ENCODE results near the gene ADCY5.

ADCY5 gene

DNA sequence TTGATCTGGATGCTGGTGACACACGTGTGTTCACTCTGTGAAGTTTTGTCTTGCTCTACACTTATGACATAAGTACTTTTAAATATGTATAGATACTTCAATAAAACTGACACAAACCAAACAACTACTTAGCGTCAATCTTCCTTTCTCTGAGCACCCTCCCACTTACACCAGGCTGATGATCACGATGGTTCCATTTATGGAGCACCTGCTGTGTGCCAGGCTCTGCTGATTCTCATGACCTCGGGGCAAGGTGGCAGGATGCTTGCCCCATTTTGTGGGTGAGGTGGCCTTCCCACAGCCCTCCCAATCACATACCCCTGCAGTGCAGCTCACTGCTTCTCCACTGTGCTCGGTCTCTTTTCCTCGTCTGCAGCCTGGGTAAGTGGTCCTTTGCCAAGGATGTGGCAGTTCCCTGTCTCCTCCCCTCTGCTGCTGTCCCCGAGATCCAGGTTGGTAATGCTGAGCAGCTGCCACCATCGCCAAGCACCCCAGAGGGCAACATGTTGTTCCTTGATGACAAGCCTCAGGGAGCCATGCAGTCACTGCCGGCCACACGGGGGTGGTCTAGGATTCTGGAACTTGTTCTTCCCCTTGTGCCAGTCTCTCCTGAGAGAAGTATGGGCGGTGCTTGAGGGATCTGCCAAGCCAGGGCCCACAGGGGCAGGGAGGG, 20.6 kb upstream of the ADCY5 start:
- no peak overlapping the region for H3K9ac ChIP-seq (ENCODE audit: low read length)
- H3K4me1 ChIP-seq (ENCODE audit: control insufficient read depth, low read depth, low read length) = no peaks in the 10 kb centered on the region
- no peak overlapping the region for H3K18ac ChIP-seq (ENCODE audit: low read length)
- no peaks in the 10 kb centered on the region for H3K79me2 ChIP-seq (ENCODE audit: control insufficient read depth, insufficient read depth, low read length)
- H3K79me1 ChIP-seq (ENCODE audit: low read length) = no peaks in the 10 kb centered on the region
- H2BK15ac ChIP-seq (replicated peaks; ENCODE audit: low read depth) = no peak overlapping the region
- H3K27me3 ChIP-seq (ENCODE audit: insufficient read depth, low read length, poor library complexity) = no peaks in the 10 kb centered on the region
- no peak overlapping the region for H4K8ac ChIP-seq (ENCODE audit: low read depth, low read length)
- no peak overlapping the region for H3K27ac ChIP-seq (ENCODE audit: low read depth, low read length)
- H2BK5ac ChIP-seq (ENCODE audit: low read length) = no peak overlapping the region
- no peaks in the 10 kb centered on the region for H3K36me3 ChIP-seq (ENCODE audit: control insufficient read depth, insufficient read depth, low read length)
- no peak overlapping the region for H3K56ac ChIP-seq (ENCODE audit: low read length)
- H3K4ac ChIP-seq (ENCODE audit: low read depth, low read length) = no peak overlapping the region
- no peak overlapping the region for H4K5ac ChIP-seq (ENCODE audit: low read length)
- WGBS (ENCODE audit: extremely low coverage, insufficient coverage, low lambda C conversion rate) = no CpG with 5 or more reads among the region's 11 CpGs
- no peak overlapping the region for H3K4me2 ChIP-seq (ENCODE audit: low read length)
- no peak overlapping the region for H3K23ac ChIP-seq (ENCODE audit: low read length)
- H2AK5ac ChIP-seq (ENCODE audit: low read length) = no peak overlapping the region
- DNase-seq = no peak
- H2BK120ac ChIP-seq (ENCODE audit: low read depth, low read length) = no peak overlapping the region
- no peak overlapping the region for H3K4me3 ChIP-seq (ENCODE audit: low read length)

DNA sequence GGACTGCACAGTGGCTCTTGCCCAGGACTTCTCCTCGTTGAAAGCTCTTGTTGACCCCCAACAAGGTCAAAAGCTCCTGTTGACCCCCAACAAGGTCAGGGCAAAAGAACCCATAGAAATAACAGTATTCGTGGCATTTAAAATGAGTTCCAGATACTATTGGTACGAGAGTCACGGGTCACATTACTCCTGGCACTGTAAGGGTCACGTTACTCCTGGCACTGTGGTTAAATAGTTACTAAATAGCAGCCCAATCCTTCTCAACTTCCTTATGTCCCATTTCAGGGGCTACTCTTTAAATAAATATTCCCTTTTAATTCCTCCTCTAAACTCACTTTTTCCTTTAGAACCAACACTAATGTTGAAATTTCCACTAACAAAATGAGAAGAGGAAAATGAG, 18.2 kb upstream of the ADCY5 start:
- H3K27me3 ChIP-seq (ENCODE audit: insufficient read depth, low read length, poor library complexity) = no peaks in the 10 kb centered on the region
- H3K79me2 ChIP-seq (ENCODE audit: control insufficient read depth, insufficient read depth, low read length) = no peaks in the 10 kb centered on the region

DNA sequence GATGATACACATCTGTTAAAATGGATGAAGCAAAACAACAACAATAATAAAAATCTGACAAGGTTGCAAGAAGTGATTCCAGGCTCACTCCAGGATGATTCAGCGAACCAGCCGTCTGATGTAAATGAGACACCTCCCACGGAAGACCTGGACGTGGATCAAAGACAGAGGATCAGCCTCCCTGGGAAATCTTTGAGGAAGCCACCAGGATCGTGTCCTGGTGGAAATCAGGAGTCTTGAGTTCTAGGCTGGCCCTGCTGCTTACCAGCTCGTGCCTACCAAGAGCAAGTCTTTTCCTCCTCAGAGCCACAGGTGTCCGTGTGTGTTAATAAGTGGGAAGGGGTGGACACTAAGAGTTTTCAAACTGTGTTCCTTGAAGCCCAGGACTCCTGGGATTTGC, 15.3 kb upstream of the ADCY5 start:
- DNase-seq = no peak
- Histone ChIP-seq H3K4me1 (ENCODE audit: control insufficient read depth, low read depth, low read length) (no peaks in the 10 kb centered on the region), H2AK5ac (ENCODE audit: low read length) (no peak overlapping the region), H3K36me3 (ENCODE audit: control insufficient read depth, insufficient read depth, low read length) (no peaks in the 10 kb centered on the region), H3K27ac (ENCODE audit: low read depth, low read length) (no peak overlapping the region), H3K18ac (ENCODE audit: low read length) (no peak overlapping the region), H2BK5ac (ENCODE audit: low read length) (no peak overlapping the region), H2BK120ac (ENCODE audit: low read depth, low read length) (no peak overlapping the region), H4K8ac (ENCODE audit: low read depth, low read length) (no peak overlapping the region), H3K56ac (ENCODE audit: low read length) (no peak overlapping the region), H3K9ac (ENCODE audit: low read length) (no peak overlapping the region), H3K4me3 (ENCODE audit: low read length) (no peak overlapping the region), H3K23ac (ENCODE audit: low read length) (no peak overlapping the region), H3K27me3 (ENCODE audit: insufficient read depth, low read length, poor library complexity) (no peaks in the 10 kb centered on the region), H3K79me1 (ENCODE audit: low read length) (no peaks in the 10 kb centered on the region), H2BK15ac (replicated peaks; ENCODE audit: low read depth) (no peak overlapping the region), H3K4me2 (ENCODE audit: low read length) (no peak overlapping the region), H3K4ac (ENCODE audit: low read depth, low read length) (no peak overlapping the region), H4K5ac (ENCODE audit: low read length) (no peak overlapping the region), H3K79me2 (ENCODE audit: control insufficient read depth, insufficient read depth, low read length) (no peaks in the 10 kb centered on the region)
- WGBS (ENCODE audit: extremely low coverage, insufficient coverage, low lambda C conversion rate) = no CpG with 5 or more reads among the region's 7 CpGs

More for the DNA sequence above, 18.2 kb upstream of the ADCY5 start:
- H2BK5ac ChIP-seq (ENCODE audit: low read length) = no peak overlapping the region
- no peak overlapping the region for H3K9ac ChIP-seq (ENCODE audit: low read length)
- H2BK120ac ChIP-seq (ENCODE audit: low read depth, low read length) = no peak overlapping the region
- no peaks in the 10 kb centered on the region for H3K79me1 ChIP-seq (ENCODE audit: low read length)
- H3K4ac ChIP-seq (ENCODE audit: low read depth, low read length) = no peak overlapping the region
- no peak overlapping the region for H3K4me2 ChIP-seq (ENCODE audit: low read length)
- H4K8ac ChIP-seq (ENCODE audit: low read depth, low read length) = no peak overlapping the region
- H3K27ac ChIP-seq (ENCODE audit: low read depth, low read length) = no peak overlapping the region
- no peaks in the 10 kb centered on the region for H3K4me1 ChIP-seq (ENCODE audit: control insufficient read depth, low read depth, low read length)
- H3K18ac ChIP-seq (ENCODE audit: low read length) = no peak overlapping the region
- no peak overlapping the region for H3K4me3 ChIP-seq (ENCODE audit: low read length)
- H2BK15ac ChIP-seq (replicated peaks; ENCODE audit: low read depth) = no peak overlapping the region
- no peak overlapping the region for H2AK5ac ChIP-seq (ENCODE audit: low read length)
- no peaks in the 10 kb centered on the region for H3K36me3 ChIP-seq (ENCODE audit: control insufficient read depth, insufficient read depth, low read length)
- no CpG with 5 or more reads among the region's 5 CpGs for WGBS (ENCODE audit: extremely low coverage, insufficient coverage, low lambda C conversion rate)
- no peak overlapping the region for H3K23ac ChIP-seq (ENCODE audit: low read length)
- H4K5ac ChIP-seq (ENCODE audit: low read length) = no peak overlapping the region
- no peak overlapping the region for H3K56ac ChIP-seq (ENCODE audit: low read length)
- DNase-seq = no peak

DNA sequence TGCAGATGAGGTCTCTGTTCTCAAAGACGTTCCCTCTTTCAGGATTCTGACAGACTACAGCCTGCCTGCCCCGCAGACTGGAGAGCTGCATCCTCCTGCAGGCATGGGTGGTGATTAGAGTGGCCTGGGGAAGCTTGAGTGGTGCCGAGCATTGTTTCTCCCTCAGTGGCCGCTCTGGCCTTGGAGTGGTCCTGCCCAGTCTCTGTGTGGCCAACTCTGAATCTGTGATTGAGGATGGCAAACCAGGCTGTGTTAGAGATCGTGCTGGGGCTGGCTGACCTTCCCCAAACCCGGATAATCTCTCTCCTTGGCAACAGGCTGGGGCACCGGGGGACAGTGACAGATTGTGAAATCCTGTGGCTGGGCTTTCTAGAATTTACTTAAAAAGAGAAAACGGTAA, 11.0 kb upstream of the ADCY5 start:
- WGBS (ENCODE audit: extremely low coverage, insufficient coverage, low lambda C conversion rate) = no CpG with 5 or more reads among the region's 8 CpGs
- Histone ChIP-seq H4K8ac (ENCODE audit: low read depth, low read length) (no peak overlapping the region), H2BK120ac (ENCODE audit: low read depth, low read length) (no peak overlapping the region), H3K27me3 (ENCODE audit: insufficient read depth, low read length, poor library complexity) (no peaks in the 10 kb centered on the region), H2AK5ac (ENCODE audit: low read length) (no peak overlapping the region), H3K4me1 (ENCODE audit: control insufficient read depth, low read depth, low read length) (no peaks in the 10 kb centered on the region), H4K5ac (ENCODE audit: low read length) (no peak overlapping the region), H3K27ac (ENCODE audit: low read depth, low read length) (no peak overlapping the region), H3K56ac (ENCODE audit: low read length) (no peak overlapping the region), H2BK5ac (ENCODE audit: low read length) (no peak overlapping the region), H3K4me2 (ENCODE audit: low read length) (no peak overlapping the region), H3K79me1 (ENCODE audit: low read length) (no peaks in the 10 kb centered on the region), H3K23ac (ENCODE audit: low read length) (no peak overlapping the region), H3K9ac (ENCODE audit: low read length) (no peak overlapping the region), H3K4me3 (ENCODE audit: low read length) (no peak overlapping the region), H3K18ac (ENCODE audit: low read length) (no peak overlapping the region), H3K4ac (ENCODE audit: low read depth, low read length) (no peak overlapping the region), H3K36me3 (ENCODE audit: control insufficient read depth, insufficient read depth, low read length) (no peaks in the 10 kb centered on the region), H3K79me2 (ENCODE audit: control insufficient read depth, insufficient read depth, low read length) (no peaks in the 10 kb centered on the region), H2BK15ac (replicated peaks; ENCODE audit: low read depth) (no peak overlapping the region)
- DNase-seq = no peak

DNA sequence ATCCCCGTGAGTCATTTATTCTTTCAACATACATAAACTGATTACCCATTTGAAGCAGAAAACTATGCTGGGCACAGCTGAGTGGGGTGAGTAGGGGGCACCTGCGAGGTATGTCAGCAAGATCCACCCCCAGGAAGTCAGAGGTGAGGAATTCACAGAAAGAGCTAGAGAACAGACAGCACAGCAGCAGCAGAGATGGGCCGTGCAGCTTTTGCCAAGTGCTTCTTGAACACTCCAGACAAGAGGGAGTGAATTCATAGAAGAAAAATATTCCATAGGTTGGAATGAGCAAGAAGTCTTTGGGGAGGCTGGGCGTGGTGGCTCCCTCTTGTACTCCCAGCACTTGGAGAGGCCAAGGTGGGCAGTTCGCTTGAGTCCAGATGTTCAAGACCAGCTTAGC, 9.4 kb upstream of the ADCY5 start:
- H3K36me3 ChIP-seq (ENCODE audit: control insufficient read depth, insufficient read depth, low read length) = no peaks in the 10 kb centered on the region
- no peak overlapping the region for H3K4ac ChIP-seq (ENCODE audit: low read depth, low read length)
- H3K18ac ChIP-seq (ENCODE audit: low read length) = no peak overlapping the region
- no peak for DNase-seq
- H2BK15ac ChIP-seq (replicated peaks; ENCODE audit: low read depth) = no peak overlapping the region
- H3K4me2 ChIP-seq (ENCODE audit: low read length) = no peak overlapping the region
- no peak overlapping the region for H3K56ac ChIP-seq (ENCODE audit: low read length)
- no peak overlapping the region for H3K9ac ChIP-seq (ENCODE audit: low read length)
- no peaks in the 10 kb centered on the region for H3K27me3 ChIP-seq (ENCODE audit: insufficient read depth, low read length, poor library complexity)
- H4K8ac ChIP-seq (ENCODE audit: low read depth, low read length) = no peak overlapping the region
- H3K4me1 ChIP-seq (ENCODE audit: control insufficient read depth, low read depth, low read length) = no peaks in the 10 kb centered on the region
- no peak overlapping the region for H2BK5ac ChIP-seq (ENCODE audit: low read length)
- no peaks in the 10 kb centered on the region for H3K79me1 ChIP-seq (ENCODE audit: low read length)
- H3K4me3 ChIP-seq (ENCODE audit: low read length) = no peak overlapping the region
- H2AK5ac ChIP-seq (ENCODE audit: low read length) = no peak overlapping the region
- H4K5ac ChIP-seq (ENCODE audit: low read length) = no peak overlapping the region
- no peak overlapping the region for H3K23ac ChIP-seq (ENCODE audit: low read length)
- no peak overlapping the region for H3K27ac ChIP-seq (ENCODE audit: low read depth, low read length)
- no peak overlapping the region for H2BK120ac ChIP-seq (ENCODE audit: low read depth, low read length)
- H3K79me2 ChIP-seq (ENCODE audit: control insufficient read depth, insufficient read depth, low read length) = no peaks in the 10 kb centered on the region
- no CpG with 5 or more reads among the region's 5 CpGs for WGBS (ENCODE audit: extremely low coverage, insufficient coverage, low lambda C conversion rate)

DNA sequence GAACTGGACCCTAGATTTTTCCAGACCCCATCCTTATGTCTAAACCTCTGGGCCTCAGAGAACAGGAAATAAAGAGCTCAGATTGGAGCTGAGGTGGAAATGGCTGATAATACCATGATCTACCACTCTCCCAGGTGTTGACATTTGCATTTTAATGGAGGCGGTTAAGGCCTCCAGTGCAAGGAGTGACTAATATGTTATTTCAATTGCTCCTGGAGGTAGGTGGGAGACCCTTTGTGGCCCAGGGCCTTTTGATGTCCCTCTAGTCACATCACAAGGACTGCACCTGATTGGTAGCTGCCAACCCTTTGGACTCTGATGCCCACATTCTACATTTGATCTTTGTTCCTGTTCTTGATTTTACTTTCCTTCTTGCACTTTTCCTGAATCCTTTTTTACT, 9.0 kb upstream of the ADCY5 start:
- H3K56ac ChIP-seq (ENCODE audit: low read length) = no peak overlapping the region
- H2BK15ac ChIP-seq (replicated peaks; ENCODE audit: low read depth) = no peak overlapping the region
- no peak overlapping the region for H3K4me3 ChIP-seq (ENCODE audit: low read length)
- H3K4ac ChIP-seq (ENCODE audit: low read depth, low read length) = no peak overlapping the region
- no peaks in the 10 kb centered on the region for H3K79me2 ChIP-seq (ENCODE audit: control insufficient read depth, insufficient read depth, low read length)
- H2BK5ac ChIP-seq (ENCODE audit: low read length) = no peak overlapping the region
- no peak overlapping the region for H3K23ac ChIP-seq (ENCODE audit: low read length)
- no peak overlapping the region for H4K5ac ChIP-seq (ENCODE audit: low read length)
- no peaks in the 10 kb centered on the region for H3K4me1 ChIP-seq (ENCODE audit: control insufficient read depth, low read depth, low read length)
- H2AK5ac ChIP-seq (ENCODE audit: low read length) = no peak overlapping the region
- H3K36me3 ChIP-seq (ENCODE audit: control insufficient read depth, insufficient read depth, low read length) = no peaks in the 10 kb centered on the region
- no peak overlapping the region for H4K8ac ChIP-seq (ENCODE audit: low read depth, low read length)
- H3K9ac ChIP-seq (ENCODE audit: low read length) = no peak overlapping the region
- no peak overlapping the region for H3K18ac ChIP-seq (ENCODE audit: low read length)
- no peak for DNase-seq
- no peak overlapping the region for H3K27ac ChIP-seq (ENCODE audit: low read depth, low read length)
- no CpG with 5 or more reads among the region's 1 CpG for WGBS (ENCODE audit: extremely low coverage, insufficient coverage, low lambda C conversion rate)
- H3K79me1 ChIP-seq (ENCODE audit: low read length) = no peaks in the 10 kb centered on the region
- H2BK120ac ChIP-seq (ENCODE audit: low read depth, low read length) = no peak overlapping the region
- no peak overlapping the region for H3K4me2 ChIP-seq (ENCODE audit: low read length)
- no peaks in the 10 kb centered on the region for H3K27me3 ChIP-seq (ENCODE audit: insufficient read depth, low read length, poor library complexity)
